Neural cell (in vitro differentiated cells): ENCODE measurements around the gene FAM89A. TPM values are rescaled to one million over a fixed set of nuclear protein-coding genes. Genes with fewer than 3 reads are reported as not detected.

ENCODE experiments used
- H2AFZ ChIP-seq: fragments of 200-600, 300-800 bp; sonication (generic), shearing (Covaris generic); 2 replicates; pipeline ENCODE4 v1.6.0; 2014; ENCODE audit warnings: low read depth, mild to moderate bottlenecking, antibody characterized with exemption, low read length, moderate library complexity
- H3F3A ChIP-seq: fragments of 200-600 bp; shearing (Covaris generic); 2 replicates; pipeline ENCODE4 v1.6.1; 2016; ENCODE audit warnings: mild to moderate bottlenecking, moderate library complexity, mixed read lengths, antibody characterized with exemption, low read length; ENCODE audit not compliant: insufficient read depth, poor library complexity, severe bottlenecking
- H3K27ac ChIP-seq: fragments of 200-600, 300-800 bp; sonication (generic), shearing (Covaris generic); 2 replicates; pipeline ENCODE4 v1.5.1; 2014; ENCODE audit warnings: mild to moderate bottlenecking, low read length, moderate library complexity
- H3K27me3 ChIP-seq: fragments of 300-800, 200-600 bp; sonication (generic), shearing (Covaris generic); 2 replicates; pipeline ENCODE4 v1.6.0; 2014; ENCODE audit warnings: mild to moderate bottlenecking, low read depth, low read length, moderate library complexity; ENCODE audit not compliant: insufficient read depth
- H3K36me3 ChIP-seq: fragments of 300-800, 200-600 bp; sonication (generic), shearing (Covaris generic); 2 replicates; pipeline ENCODE4 v1.5.1; 2014; ENCODE audit warnings: mild to moderate bottlenecking, antibody characterized with exemption, low read length, moderate library complexity; ENCODE audit not compliant: insufficient read depth
- H3K4me2 ChIP-seq: fragments of 300-800, 200-600 bp; sonication (generic), shearing (Covaris generic); 2 replicates; pipeline ENCODE4 v1.6.0; 2014; ENCODE audit warnings: mild to moderate bottlenecking, low read length
- H3K4me3 ChIP-seq: fragments of 300-800, 200-600 bp; sonication (generic), shearing (Covaris generic); 2 replicates; pipeline ENCODE4 v1.5.1; 2014; ENCODE audit warnings: mild to moderate bottlenecking, low read length, moderate library complexity
- H3K79me2 ChIP-seq: fragments of 200-600 bp; shearing (Covaris generic); replicated peaks from 2 replicates; pipeline ENCODE4 v1.6.0; 2014; ENCODE audit warnings: mild to moderate bottlenecking, low read length, moderate library complexity; ENCODE audit not compliant: insufficient read depth
- H3K9ac ChIP-seq: fragments of 300-800, 200-600 bp; sonication (generic), shearing (Covaris generic); 2 replicates; pipeline ENCODE4 v1.6.1; 2016; ENCODE audit warnings: mild to moderate bottlenecking, low read length, mixed read lengths
- H3K9me2 ChIP-seq: fragments of 200-600 bp; shearing (Covaris generic); 2 replicates; pipeline ENCODE4 v1.6.1; 2016; ENCODE audit warnings: mild to moderate bottlenecking, low read length, mixed read lengths; ENCODE audit not compliant: insufficient read depth
- H3K9me3 ChIP-seq: fragments of 200-600, 300-800 bp; sonication (generic), shearing (Covaris generic); 2 replicates; pipeline ENCODE4 v1.6.1; 2016; ENCODE audit warnings: mild to moderate bottlenecking, mixed run types, low read length, moderate library complexity, mixed read lengths
- H4K20me1 ChIP-seq: fragments of 200-600 bp; shearing (Covaris generic); 2 replicates; pipeline ENCODE4 v1.6.1; 2016; ENCODE audit warnings: mild to moderate bottlenecking, mixed run types; ENCODE audit not compliant: insufficient read depth
- EP300 ChIP-seq: fragments of 450-650 bp; conservative IDR thresholded peaks from 2 replicates; pipeline ENCODE4 v1.6.1; 2014; ENCODE audit warnings: antibody characterized with exemption, mild to moderate bottlenecking, moderate library complexity; ENCODE audit not compliant: poor library complexity, severe bottlenecking
- EZH2 ChIP-seq: fragments of 200-600, 300-800 bp; shearing (Covaris generic), sonication (generic); IDR thresholded peaks from 2 replicates; pipeline ENCODE4 v1.6.1; 2014; ENCODE audit warnings: antibody characterized with exemption, low read length, borderline replicate concordance, mild to moderate bottlenecking; ENCODE audit not compliant: insufficient read depth, poor library complexity, severe bottlenecking
- MXI1 ChIP-seq: fragments of 450-650 bp; conservative IDR thresholded peaks from 2 replicates; pipeline ENCODE4 v1.6.1; 2014; ENCODE audit warnings: antibody characterized with exemption, mild to moderate bottlenecking; ENCODE audit not compliant: poor library complexity, severe bottlenecking
- POLR2AphosphoS5 ChIP-seq: IDR thresholded peaks from 2 replicates; pipeline ENCODE4 v1.6.1; 2012
- RAD21 ChIP-seq: fragments of 450-650 bp; conservative IDR thresholded peaks from 2 replicates; pipeline ENCODE4 v1.6.1; 2014; ENCODE audit warnings: antibody characterized with exemption, mild to moderate bottlenecking, moderate library complexity
- REST ChIP-seq: IDR thresholded peaks from 2 replicates; pipeline ENCODE4 v1.6.1; 2012; ENCODE audit warnings: borderline replicate concordance
- SMC3 ChIP-seq: fragments of 450-650 bp; conservative IDR thresholded peaks from 2 replicates; pipeline ENCODE4 v1.6.1; 2014; ENCODE audit warnings: antibody characterized with exemption, mild to moderate bottlenecking, moderate library complexity; ENCODE audit not compliant: poor library complexity
- TAF1 ChIP-seq: IDR thresholded peaks from 2 replicates; pipeline ENCODE4 v1.6.1; 2012; ENCODE audit warnings: low read depth
- polyA plus RNA-seq: library from polyadenylated mRNA; depleted of rRNA; stranded (reverse); fragments of >200 nt; gene quantifications from 2 replicates; pipeline ENCODE4 v1.2.3, GENCODE V29; 2014
- TF ChIP-seq, protein P1 (sequence below): fragments of 450-650 bp; IDR thresholded peaks from 2 replicates; pipeline ENCODE4 v1.5.1; 2014; ENCODE audit warnings: antibody characterized with exemption, mild to moderate bottlenecking, moderate library complexity; ENCODE audit not compliant: poor library complexity, severe bottlenecking

The FAM89A gene
- polyA plus RNA-seq, 1 donor from 2014 or later, result 0.20 TPM

DNA sequence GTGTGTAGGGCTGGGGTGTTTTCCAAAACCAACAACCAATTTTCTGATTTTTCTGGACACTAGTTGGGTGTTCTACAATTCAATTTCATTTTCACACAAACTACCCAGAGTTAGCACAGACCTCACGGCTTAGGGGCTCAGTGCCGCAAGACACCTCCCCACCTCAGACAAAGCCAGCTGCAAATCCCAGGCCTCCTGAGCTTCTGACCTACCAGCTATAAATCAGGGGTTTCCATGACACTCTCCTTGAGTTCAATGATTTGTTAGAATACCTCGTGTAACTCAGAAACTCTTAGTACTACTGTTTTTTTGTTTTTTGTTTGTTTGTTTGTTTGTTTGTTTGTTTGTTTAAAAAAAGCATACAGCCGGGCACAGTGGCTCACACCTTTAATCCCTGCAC is 28.7 kb upstream of the FAM89A start:
- H3K27me3 ChIP-seq, result no peaks in the 10 kb centered on the region
- no peaks in the 10 kb centered on the region for H3F3A ChIP-seq
- H4K20me1 ChIP-seq, result no peaks in the 10 kb centered on the region
- H3K79me2 ChIP-seq, result no peaks in the 10 kb centered on the region
- no peaks in the 10 kb centered on the region for H3K9me3 ChIP-seq
- H3K9ac ChIP-seq, result no peak overlapping the region
- TF ChIP-seq SMC3 (no peak), EP300 (no peak), TAF1 (no peak), REST (no peak), RAD21 (no peak), POLR2AphosphoS5 (no peak), EZH2 (no peak), MXI1 (no peak)
- TF ChIP-seq, protein P1, sequence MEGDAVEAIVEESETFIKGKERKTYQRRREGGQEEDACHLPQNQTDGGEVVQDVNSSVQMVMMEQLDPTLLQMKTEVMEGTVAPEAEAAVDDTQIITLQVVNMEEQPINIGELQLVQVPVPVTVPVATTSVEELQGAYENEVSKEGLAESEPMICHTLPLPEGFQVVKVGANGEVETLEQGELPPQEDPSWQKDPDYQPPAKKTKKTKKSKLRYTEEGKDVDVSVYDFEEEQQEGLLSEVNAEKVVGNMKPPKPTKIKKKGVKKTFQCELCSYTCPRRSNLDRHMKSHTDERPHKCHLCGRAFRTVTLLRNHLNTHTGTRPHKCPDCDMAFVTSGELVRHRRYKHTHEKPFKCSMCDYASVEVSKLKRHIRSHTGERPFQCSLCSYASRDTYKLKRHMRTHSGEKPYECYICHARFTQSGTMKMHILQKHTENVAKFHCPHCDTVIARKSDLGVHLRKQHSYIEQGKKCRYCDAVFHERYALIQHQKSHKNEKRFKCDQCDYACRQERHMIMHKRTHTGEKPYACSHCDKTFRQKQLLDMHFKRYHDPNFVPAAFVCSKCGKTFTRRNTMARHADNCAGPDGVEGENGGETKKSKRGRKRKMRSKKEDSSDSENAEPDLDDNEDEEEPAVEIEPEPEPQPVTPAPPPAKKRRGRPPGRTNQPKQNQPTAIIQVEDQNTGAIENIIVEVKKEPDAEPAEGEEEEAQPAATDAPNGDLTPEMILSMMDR, result no peak
- no peaks in the 10 kb centered on the region for H3K9me2 ChIP-seq
- no peak overlapping the region for H3K27ac ChIP-seq
- H3K4me2 ChIP-seq, result no peak overlapping the region
- no peak overlapping the region for H3K4me3 ChIP-seq
- H3K36me3 ChIP-seq, result no peaks in the 10 kb centered on the region
- no peak overlapping the region for H2AFZ ChIP-seq

GRCh38 chr1:231065510-231066241 is 25.6 kb upstream of the FAM89A start:
- Histone ChIP-seq H3K9me3 (no peaks in the 10 kb centered on the region), H3K9ac (no peak overlapping the region), H3K4me2 (no peak overlapping the region), H4K20me1 (no peaks in the 10 kb centered on the region), H3K9me2 (no peaks in the 10 kb centered on the region), H3K27ac (no peak overlapping the region), H3K4me3 (no peak overlapping the region), H3K36me3 (no peaks in the 10 kb centered on the region), H3K27me3 (no peaks in the 10 kb centered on the region), H3K79me2 (no peaks in the 10 kb centered on the region), H3F3A (no peaks in the 10 kb centered on the region), H2AFZ (no peak overlapping the region)
- no peak for TF ChIP-seq MXI1
- no peak for TF ChIP-seq EZH2
- no peak for TF ChIP-seq TAF1
- TF ChIP-seq SMC3, result no peak
- no peak for TF ChIP-seq EP300
- no peak for TF ChIP-seq RAD21
- TF ChIP-seq REST, result no peak
- TF ChIP-seq, protein P1, result no peak
- no peak for TF ChIP-seq POLR2AphosphoS5
